Parathyroid adenoma (tissue), 2 donors: ENCODE data around the gene WNT8B.

Source experiments
- H2AFZ ChIP-seq: fragments of 300-600 bp; sonication (generic); one replicate; pipeline ENCODE4 v1.7.0; 2017; ENCODE audit warnings: antibody characterized with exemption, mild to moderate bottlenecking
- H3K27ac ChIP-seq: fragments of 300-600 bp; sonication (generic); one replicate; pipeline ENCODE4 v1.7.0; 2017
- H3K27me3 ChIP-seq: fragments of 300-600 bp; sonication (generic); one replicate; pipeline ENCODE4 v1.7.0; 2017; ENCODE audit warnings: low read length; ENCODE audit not compliant: control insufficient read depth, insufficient read depth
- H3K36me3 ChIP-seq: fragments of 300-600 bp; sonication (generic); one replicate; pipeline ENCODE4 v1.7.0; 2017; ENCODE audit warnings: low read length; ENCODE audit not compliant: control insufficient read depth, insufficient read depth
- H3K4me1 ChIP-seq: fragments of 300-600 bp; sonication (generic); one replicate; pipeline ENCODE4 v1.7.0; 2017; ENCODE audit warnings: control low read depth
- H3K4me2 ChIP-seq: fragments of 300-600 bp; sonication (generic); one replicate; pipeline ENCODE4 v1.7.0; 2017; ENCODE audit warnings: low read length
- H3K4me3 ChIP-seq: fragments of 300-600 bp; sonication (generic); one replicate; pipeline ENCODE4 v1.7.0; 2017; ENCODE audit warnings: low read depth, low read length
- H3K79me2 ChIP-seq: fragments of 300-600 bp; sonication (generic); one replicate; pipeline ENCODE4 v1.7.0; 2017; ENCODE audit warnings: control low read depth
- H3K9ac ChIP-seq: fragments of 300-600 bp; sonication (generic); one replicate; pipeline ENCODE4 v1.7.0; 2017; ENCODE audit warnings: mild to moderate bottlenecking
- H3K9me3 ChIP-seq: fragments of 300-600 bp; sonication (generic); one replicate; pipeline ENCODE4 v1.7.0; 2017; ENCODE audit warnings: low read length; ENCODE audit not compliant: control insufficient read depth
- CTCF ChIP-seq: fragments of 300-600 bp; sonication (generic); IDR thresholded peaks from one replicate; pipeline ENCODE4 v1.7.0; 2017; ENCODE audit warnings: antibody characterized with exemption, mild to moderate bottlenecking
- donor health status: primary hyperparathyroidism.

WNT8B gene

DNA sequence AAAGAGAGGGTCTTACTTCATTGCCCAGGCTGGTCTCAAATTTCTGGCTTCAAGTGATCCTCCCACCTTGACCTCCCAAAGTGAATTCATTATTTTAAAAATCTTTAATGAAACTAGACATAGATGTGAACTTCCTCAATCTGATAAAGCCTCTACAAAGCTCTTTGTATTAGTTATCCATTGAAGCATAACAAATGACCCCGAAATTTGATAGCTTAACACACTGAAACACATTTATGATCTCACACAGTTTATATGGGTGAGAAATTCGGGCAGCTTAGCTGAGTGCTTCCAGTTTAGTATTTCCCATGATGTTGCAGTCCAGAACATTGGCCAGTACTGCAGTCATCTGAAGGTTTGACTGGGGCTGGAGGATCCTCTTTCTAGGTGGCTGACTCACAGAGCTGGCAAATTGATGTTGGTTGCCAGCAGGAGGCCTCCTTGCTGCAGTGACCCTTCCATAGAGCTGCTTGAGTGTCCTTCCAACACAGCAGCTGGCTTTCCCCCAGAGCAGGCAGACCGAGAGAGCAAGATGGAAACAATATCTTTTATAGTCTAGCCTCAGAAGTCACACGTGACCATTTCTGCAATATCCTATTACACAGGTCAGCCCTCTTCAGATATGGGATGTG is 16.6 kb upstream of the WNT8B start:
- Histone ChIP-seq H3K36me3 (no peaks in the 10 kb centered on the region), H3K9ac (no peak overlapping the region), H2AFZ (no peak overlapping the region), H3K4me1 (no peaks in the 10 kb centered on the region), H3K79me2 (no peaks in the 10 kb centered on the region), H3K27ac (no peak overlapping the region), H3K27me3 (no peaks in the 10 kb centered on the region), H3K4me3 (no peak overlapping the region), H3K9me3 (no peaks in the 10 kb centered on the region), H3K4me2 (no peak overlapping the region)
- TF ChIP-seq CTCF = no peak

DNA sequence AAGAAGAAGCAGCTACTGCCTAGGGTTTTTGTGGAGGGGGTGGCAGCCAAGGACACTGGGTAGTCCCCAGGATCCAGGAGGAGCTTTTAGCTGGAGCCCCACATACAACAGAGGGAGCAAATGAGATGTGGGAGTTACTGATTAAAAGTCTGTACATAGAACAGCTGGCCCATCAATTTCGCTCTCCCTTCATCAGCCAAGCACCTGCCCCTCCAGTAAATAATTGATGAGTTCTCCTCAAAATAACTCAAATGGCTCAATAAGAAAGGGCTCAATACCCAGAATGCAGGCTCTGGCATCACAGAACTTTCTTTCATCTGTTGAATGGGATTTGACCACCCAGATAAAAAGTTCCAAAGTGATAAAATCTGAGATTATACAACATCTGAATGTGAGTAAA is 15.1 kb upstream of the WNT8B start:
- H3K27ac ChIP-seq = no peak overlapping the region
- TF ChIP-seq CTCF = no peak
- H3K4me3 ChIP-seq = no peak overlapping the region
- no peak overlapping the region for H3K4me2 ChIP-seq
- H3K79me2 ChIP-seq = no peaks in the 10 kb centered on the region
- H2AFZ ChIP-seq = no peak overlapping the region
- no peak overlapping the region for H3K9ac ChIP-seq
- no peaks in the 10 kb centered on the region for H3K36me3 ChIP-seq
- no peaks in the 10 kb centered on the region for H3K9me3 ChIP-seq
- no peaks in the 10 kb centered on the region for H3K4me1 ChIP-seq
- no peaks in the 10 kb centered on the region for H3K27me3 ChIP-seq

DNA sequence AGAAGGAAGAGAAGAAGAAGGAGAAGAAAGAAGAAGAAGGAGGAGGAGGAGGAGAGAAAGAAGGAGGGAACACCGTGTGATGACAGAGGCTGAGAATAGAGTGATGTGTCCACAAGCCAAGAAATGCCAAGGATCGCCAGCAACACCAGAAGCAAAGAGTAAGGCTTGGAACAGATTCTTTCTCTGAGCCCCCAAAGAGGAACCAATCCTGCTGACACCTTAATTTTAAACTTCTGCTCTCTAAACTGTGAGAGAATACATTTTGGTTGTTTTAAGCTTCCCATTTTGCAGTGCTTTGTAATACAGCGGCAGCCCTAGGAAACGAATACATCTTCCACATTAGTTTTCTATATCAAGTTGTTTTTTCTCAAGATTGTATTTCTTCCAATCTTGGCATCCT is 13.9 kb upstream of the WNT8B start:
- H3K4me3 ChIP-seq = no peak overlapping the region
- H2AFZ ChIP-seq = no peak overlapping the region
- no peaks in the 10 kb centered on the region for H3K4me1 ChIP-seq
- TF ChIP-seq CTCF = no peak
- H3K9ac ChIP-seq = no peak overlapping the region
- no peaks in the 10 kb centered on the region for H3K27me3 ChIP-seq
- H3K4me2 ChIP-seq = no peak overlapping the region
- H3K36me3 ChIP-seq = no peaks in the 10 kb centered on the region
- H3K27ac ChIP-seq = no peak overlapping the region
- H3K79me2 ChIP-seq = no peaks in the 10 kb centered on the region
- no peaks in the 10 kb centered on the region for H3K9me3 ChIP-seq

DNA sequence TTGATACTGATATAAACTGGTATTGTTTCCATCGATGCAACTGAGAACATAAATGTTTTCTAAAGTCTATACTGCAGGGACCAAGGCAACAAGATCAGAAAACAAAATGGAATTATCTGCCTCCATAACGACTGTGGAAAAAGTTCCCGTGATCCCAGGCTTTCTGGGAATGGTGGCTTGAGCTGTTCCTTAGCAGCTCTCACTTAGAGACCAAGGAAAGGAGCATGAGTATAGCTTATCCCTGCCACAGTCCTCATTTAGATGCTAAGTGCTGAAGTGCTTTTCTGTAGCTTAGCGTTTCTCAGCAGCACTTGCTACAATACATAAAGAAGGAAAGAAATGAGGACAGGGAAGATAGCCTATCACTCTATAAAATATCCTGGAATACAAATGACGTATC is 5.5 kb downstream of the WNT8B start:
- Histone ChIP-seq H3K79me2 (no peaks in the 10 kb centered on the region), H3K4me3 (no peak overlapping the region), H3K27me3 (no peaks in the 10 kb centered on the region), H2AFZ (no peak overlapping the region), H3K36me3 (no peaks in the 10 kb centered on the region), H3K9ac (no peak overlapping the region), H3K9me3 (no peaks in the 10 kb centered on the region), H3K4me2 (no peak overlapping the region), H3K4me1 (no peaks in the 10 kb centered on the region), H3K27ac (no peak overlapping the region)
- no peak for TF ChIP-seq CTCF

DNA sequence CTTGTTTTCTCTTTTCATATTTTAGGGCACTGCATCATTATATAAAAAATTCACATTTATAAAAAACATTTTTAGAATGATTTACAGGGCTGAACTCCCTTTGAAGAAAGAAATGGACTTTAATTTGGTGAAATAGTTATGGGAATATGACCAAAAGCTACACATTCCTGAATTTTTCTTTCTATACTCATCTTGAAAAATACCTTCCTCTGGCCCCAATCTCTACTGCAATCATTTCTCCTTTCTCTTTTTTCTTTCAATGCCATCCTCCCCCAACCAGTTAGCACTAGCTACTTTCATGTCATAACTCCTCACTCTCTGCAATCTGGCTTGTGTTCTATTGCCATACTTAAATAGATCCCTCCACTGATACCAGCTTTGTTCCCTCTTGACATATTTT is 6.2 kb downstream of the WNT8B start:
- Histone ChIP-seq H2AFZ (no peak overlapping the region), H3K27me3 (no peaks in the 10 kb centered on the region), H3K9me3 (no peaks in the 10 kb centered on the region), H3K27ac (no peak overlapping the region), H3K4me3 (no peak overlapping the region), H3K4me1 (no peaks in the 10 kb centered on the region), H3K79me2 (no peaks in the 10 kb centered on the region), H3K36me3 (no peaks in the 10 kb centered on the region), H3K4me2 (no peak overlapping the region), H3K9ac (no peak overlapping the region)
- TF ChIP-seq CTCF = no peak
